GM18511 (cell line): ENCODE results near the gene C11orf21.
"Not testable (repeated sequence)": the region's sequence is repeated elsewhere in the genome, so short reads cannot be mapped to it uniquely, and the experiment has no call there.

Experiments
- ATAC-seq: cut with Tn5 transposase; IDR thresholded peaks from one replicate; pipeline ENCODE4 v1.9.1; 2021; ENCODE audit warnings: mild to moderate bottlenecking, moderate library complexity; ENCODE audit not compliant: unreplicated experiment

The C11orf21 gene

DNA sequence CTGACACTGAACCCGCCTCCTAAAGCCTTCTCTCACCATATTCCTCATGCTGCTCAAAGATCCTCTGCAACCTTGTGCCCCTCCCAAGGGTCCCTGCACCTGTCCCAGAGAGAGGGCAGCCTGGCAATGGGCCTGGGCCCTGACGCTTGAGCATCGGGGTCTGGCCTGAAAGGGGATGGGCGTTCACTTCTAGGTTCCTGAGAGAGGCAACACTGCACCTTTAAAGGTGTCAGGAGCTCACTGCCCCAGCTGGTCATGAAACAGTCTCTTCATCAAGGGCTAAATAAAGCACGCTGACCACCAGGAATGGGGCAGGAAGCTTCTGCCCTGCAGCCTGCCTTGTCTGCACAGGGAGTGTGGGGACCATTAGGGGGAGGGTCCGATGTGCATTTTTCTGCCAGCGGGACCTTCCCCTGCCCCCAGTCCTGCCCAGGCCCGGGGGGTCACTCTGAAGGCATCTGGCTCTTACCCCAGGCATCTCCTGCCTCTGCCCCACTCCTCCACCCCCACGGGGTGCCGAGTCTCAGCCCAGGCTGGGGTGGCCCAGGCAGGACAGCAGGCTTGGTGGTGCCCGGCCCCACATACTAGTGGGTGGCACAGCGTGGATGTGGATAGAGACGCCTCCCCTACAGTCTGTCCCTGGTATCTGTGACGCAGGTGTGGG, 3.5 kb downstream of the C11orf21 start:
- no peak for ATAC-seq

DNA sequence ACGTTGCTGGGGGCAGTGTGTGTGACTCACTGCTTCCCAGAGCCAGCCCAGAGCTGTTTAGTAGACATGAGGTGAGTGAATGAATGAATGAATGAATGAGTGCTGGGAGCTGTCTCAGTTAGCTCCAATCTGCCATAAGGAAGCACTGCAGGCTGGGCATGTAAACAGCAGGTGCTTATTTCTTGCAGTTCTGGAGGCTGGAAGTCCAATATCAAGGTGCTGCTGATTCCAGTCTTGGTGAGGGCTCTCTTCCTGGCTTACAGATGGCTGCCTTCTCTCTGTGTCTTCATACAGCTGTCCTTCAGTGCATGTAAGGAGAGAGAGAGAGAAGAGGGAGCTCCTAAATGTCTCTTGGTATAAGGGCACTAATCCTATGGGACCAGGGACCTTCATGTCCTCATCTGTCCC, 4.1 kb downstream of the C11orf21 start:
- no peak for ATAC-seq

DNA sequence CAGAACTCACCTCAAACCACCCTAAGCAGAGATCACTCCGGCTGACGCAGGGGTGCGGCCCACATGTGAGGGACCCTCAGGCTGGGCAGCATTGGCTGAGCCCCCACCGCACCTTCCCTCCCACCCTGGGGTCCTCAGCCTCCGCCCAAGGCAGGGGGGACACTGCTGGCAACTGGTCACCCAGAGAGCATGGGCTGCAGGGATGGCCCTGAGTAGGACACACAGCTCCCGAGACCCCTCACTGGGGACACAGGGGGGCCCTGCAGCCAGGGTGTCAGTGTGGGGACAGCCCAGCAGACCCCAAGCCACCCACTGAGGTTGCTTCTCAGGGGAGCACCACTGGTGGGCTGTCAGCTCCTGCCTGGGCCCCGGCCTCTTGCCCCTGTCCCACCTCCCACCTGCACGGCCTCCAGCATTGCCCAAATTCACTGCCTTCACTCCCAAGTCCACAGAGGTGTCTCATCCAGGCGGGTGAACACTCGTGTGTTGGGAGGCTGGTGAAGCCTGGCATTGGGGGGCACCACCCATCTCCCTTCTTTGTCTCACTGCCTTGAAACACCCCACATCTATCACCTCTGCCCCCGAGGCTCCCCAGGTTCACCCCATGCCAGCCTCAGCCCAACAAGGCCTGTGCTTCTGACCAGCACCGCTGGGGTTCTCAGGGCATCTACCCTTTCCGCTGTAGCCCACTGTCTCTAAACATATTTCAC, 4.7 kb downstream of the C11orf21 start:
- ATAC-seq = no peak

DNA sequence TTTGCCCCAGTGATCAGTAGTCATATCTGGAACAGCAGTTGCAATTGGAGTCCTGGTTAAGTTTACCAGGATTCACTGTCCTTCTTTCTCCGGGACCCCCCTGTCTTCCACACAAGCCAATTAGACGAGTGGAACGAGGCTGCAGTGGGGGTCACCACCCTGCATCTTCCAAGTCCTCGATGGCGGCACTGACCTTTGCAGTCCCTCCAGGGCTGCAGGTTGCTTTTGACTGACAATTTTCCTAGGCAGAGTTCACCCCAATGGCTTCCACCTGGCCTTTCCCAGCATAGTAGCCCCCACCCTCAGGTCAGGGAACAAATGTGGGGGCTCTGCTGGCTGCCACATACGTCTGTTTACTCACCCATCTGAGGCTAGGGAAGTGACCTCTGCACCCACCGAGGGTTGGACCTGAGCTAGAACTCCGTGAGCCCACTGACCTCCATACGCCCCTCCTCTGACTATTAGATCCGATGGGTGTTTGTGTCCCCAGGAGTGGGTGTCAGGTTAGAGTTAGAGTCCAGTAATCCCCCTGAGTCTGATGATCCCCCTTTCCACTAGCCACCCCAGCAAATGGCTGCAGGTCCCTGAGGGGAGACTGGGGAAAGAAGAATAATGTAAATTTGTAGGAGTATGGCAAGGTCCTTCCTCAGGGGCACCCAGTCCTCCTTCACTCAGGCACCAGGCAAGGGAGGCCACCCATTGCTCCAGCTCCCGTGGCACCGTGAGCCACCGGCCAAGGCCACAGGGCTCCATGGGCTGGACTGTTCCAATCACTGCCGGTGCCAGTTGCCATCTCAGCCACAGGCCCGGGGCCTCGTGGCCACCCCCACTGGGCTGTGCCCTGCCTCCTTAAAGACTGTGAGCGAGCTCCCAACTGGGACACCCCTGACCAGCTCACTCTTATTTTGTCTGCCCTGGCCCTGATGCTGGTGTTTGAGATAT, 5.5 kb downstream of the C11orf21 start:
- no peak for ATAC-seq

DNA sequence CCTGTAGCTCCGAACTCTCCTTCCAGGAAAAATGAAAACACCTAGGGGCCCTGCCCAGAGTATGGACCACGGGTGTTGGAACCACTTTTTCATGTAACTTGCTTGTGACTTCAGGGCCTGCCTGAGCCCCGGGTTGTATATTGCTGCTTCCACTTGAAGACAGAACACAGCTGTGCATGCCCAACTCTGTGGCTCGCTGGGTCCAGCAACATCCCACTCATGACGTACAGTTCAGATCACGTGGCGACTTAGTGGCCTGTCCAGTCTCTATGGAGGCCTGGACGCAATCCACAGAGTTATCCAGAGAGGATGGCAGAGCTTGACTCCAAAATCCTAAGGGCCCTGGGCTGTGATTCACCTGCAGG, 6.8 kb downstream of the C11orf21 start:
- no peak for ATAC-seq

DNA sequence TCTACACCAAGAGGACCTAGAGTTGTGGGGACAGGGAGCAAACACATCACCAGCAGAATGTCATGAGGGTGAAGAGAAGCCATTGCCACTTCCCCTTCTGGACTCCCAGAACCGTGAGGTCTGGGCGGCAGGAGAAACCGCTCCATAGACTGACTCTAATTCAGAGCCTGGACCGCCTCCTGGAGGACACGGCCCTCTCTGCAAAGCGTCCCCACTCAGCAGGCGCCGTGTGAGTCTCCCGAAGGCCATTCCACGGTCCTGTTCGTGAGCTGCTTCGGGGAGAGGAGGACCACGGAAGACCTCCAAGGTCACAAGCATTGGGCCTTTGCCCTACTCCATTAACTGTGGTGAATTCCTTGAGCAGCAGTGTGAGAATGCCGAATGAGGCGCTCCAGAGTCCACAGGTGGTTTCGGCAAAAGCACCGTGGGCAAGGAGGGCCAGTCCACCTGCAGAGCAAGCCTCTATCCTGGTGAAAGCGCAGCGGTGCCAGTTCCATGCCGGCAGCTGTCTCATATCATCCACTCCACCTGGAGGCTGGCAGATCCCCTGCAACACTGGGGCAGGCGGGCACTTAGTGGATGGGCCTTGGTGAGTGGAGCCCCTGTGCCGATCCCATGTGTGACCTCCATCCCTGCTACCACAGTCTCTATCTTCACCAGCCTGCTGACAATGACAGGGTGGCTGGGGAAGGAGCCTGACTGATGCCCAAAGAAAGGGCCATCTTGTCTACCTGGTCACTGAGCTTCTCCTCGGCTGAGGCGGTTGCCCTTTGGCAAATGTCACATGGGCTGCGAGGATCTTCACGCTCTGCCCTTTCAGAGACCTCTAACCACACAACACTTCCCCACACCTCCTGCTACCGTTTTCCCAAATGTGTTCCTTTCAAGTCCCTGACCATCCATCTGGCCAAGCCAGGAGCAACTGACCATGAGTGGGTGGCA, 7.5 kb downstream of the C11orf21 start:
- ATAC-seq = no peak

DNA sequence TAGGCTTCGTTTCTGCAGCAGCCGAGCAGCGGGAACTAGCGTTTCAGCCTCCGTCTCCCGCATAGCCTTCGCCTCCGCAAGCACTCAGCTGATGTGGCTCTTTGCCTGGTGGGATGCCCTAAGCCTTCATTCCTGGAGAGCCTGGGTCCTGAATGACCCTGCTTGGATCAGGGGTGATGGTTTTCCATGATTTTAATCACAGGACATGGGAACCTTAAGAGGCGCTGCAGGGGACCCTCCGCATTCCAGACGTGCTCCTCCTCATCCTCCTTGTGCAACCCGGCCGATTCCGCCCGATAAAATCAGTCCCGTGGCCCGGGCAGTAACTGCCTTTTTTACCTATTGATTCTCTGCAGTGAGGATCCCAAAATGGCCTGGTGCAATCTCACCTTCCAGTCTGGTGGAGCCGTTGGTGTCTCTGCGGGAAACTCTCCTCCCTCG, 8.2 kb downstream of the C11orf21 start:
- ATAC-seq = no peak

DNA sequence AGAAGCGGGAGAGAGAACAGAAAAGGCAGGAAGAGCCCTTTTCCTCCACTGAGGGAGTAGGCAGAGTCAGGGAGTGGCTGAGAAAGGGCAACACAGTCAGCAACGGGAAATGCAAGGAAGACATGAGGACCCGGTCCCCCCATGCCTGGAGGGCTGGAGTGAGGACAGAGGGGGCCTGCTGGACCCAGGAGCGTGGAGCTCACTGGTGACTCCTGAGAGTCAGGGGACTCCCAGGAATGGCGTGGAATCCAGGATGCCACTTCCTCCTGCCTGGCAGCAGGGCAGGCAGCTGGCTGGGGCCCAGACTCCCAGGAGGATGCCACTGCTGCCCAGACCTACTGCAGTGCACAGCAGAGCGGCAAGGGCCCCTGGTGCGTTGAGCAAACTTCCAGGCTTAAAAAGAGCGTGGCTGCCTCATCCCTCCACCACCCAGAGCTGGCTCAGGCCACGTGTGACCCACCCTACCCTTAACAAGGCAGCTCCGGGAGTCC, 11.3 kb downstream of the C11orf21 start:
- no peak for ATAC-seq

DNA sequence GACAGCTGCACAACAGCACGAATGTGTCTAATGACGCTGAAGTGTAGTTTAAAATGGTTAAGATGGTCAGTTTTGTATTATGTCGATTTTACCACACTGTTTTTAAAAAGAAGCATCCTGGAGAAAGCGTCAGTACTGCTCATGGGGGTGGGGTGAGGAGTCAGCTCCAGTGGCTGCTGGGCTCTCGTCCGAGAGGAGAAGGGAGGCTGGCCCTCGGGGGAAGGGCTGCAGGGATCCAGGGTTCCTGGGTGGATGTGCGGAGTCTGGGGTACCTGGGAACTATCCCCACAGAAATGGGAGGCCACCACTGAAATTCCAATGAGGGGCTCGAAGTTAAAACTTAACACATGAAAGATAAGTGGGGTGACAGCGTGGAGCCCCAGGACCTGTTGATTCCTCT, 11.9 kb downstream of the C11orf21 start:
- no peak for ATAC-seq

DNA sequence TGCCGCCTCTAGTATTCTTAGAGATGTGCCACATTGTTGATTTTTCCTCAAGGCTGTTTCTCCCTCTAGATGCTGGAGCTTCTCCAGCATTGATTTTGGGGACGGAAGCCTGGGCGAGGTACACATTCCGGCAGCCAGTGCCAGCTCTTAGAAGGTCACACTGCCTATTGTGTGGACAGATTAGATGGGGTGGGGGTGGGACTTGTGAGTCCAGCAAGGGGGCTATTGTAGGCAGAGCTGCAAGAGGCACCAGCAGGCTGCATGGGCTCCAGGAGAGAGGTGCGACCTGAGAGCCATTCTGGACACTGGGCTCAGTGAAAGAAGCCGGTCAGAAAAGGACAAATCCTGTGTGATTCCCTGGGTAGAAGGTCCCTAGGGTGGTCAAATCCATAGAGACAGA, 12.4 kb downstream of the C11orf21 start:
- no peak for ATAC-seq

DNA sequence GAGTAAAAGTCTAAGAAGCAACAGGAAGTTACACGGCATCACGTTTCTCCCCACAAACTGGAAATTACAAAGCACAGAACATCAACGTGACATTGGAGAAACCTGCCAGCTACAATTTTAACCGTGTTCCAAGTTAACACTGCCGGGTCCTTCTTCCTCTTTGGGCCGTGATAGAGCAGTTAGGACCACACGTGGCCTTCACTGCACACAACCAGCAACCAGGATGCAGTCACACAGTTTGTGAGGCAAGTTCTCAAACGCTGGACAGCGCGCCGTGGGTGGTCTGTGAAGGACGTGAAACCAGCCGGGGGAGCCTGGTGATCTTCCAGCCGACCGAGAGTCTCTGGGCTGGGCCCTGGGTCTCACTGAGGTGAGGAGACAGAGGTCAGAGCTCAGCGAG, 14.6 kb downstream of the C11orf21 start:
- ATAC-seq = no peak

DNA sequence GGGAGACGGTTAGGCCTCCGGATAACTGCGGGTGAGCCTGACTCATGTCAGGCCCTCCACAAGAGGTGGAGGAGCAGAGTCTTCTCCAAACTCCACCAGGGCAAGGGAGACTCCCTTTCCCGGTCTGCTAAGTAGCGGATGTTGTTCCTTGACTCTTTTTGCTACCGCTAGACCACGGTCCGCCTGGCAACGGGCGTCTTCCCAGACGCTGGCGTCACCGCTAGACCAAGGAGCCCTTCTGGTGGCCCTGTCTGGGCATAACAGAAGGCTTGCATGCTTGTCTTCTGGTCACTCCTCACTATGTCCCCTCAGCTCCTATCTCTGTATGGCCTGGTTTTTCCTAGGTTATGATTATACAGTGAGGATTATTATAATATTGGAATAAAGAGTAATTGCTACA, 15.4 kb downstream of the C11orf21 start:
- ATAC-seq = not testable (repeated sequence)

DNA sequence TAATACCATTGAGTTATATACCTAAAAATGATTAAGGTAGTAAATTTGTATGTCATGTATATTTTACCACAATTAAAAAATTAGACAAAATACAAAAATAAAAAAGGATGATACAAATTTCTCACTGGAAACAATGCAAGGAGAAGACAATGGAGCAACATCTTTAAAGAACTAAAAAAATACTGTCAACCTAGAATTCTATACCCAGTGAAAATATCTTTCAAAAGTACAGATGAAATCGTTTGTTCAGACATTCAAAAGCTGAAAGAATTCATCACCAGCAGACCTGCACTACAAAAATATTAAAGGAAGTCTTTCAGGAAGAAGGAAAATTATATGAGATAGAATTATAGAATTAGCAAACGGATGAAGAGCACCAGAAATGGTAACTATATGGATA, 21.5 kb downstream of the C11orf21 start:
- ATAC-seq = no peak

DNA sequence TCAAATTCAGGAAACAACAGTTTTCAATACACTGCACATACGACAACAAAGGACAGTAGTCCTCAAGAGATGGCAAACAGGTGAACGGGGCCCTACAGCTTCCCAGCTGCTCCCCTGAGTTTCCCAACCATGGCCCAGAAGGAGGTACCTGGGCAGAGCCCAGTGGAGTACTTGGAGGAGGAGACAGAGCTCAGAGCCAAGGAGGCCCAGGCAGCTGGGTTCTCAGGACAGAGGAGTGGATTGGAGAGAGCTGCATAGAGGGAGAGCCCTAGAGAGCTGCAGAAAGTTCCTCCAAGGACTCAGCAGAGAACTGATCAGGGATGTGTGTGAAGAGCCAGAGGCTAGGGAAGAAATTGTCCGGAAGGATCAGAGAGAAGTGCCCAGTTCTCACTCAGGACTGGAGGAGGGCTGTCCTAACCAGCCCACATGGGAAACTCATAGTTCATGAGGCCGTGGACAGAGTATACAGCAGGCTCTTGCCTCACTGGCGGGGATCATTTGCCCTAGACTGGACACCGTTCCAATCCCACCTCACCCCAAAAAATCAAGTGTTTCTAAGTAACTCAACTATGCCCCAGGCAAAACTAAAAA, 23.7 kb downstream of the C11orf21 start:
- no peak for ATAC-seq

DNA sequence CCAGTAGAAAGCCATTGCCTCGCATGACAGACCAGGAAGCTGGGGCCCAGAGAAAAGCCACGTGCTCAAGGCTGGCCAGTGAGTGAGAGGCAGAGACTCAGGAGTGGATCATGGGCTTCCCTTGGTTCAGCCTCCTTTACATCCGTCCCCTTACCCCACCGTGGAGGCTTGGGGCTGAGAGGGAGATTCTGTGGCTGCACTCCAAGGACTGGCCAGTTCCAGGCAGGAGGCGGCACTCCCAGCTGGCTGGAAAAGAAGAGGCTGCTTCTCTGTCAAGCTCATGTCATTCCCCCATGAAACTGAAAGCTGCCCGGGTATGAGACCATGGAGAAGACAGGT, 24.7 kb downstream of the C11orf21 start:
- no peak for ATAC-seq

DNA sequence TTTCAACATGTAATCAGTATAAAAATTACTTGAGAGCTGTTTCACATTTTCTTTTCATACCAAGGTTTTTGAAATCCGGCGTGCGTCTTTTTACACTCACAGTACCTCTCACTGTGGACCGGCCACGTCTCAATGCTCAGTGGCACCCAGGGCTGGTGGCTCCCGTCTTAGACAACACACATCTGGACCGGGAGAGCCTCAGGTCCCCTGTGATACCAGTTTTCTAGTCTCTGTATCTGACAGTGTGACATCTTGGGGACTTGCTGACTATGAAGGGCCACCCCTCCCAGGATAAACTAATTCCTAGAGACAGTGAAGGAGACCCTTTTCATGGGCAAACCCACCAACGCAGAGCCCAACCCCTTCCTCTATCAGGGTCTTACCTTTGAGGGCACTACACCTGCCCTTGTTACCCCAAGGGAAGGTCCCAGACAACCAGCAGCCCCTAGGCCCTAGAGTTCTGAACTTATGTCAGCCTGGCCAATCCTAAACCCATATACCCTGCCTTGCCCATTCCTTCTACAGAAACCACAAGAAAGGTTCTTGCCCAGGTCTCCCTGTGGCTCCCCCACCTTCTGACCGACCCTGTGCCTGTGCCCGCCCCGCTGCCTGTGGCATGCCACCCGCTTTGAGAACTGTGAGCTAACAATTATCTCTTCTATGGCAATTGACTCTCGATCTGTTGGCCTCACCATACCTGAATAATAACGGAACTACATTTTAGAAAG, 25.3 kb downstream of the C11orf21 start:
- ATAC-seq = no peak

DNA sequence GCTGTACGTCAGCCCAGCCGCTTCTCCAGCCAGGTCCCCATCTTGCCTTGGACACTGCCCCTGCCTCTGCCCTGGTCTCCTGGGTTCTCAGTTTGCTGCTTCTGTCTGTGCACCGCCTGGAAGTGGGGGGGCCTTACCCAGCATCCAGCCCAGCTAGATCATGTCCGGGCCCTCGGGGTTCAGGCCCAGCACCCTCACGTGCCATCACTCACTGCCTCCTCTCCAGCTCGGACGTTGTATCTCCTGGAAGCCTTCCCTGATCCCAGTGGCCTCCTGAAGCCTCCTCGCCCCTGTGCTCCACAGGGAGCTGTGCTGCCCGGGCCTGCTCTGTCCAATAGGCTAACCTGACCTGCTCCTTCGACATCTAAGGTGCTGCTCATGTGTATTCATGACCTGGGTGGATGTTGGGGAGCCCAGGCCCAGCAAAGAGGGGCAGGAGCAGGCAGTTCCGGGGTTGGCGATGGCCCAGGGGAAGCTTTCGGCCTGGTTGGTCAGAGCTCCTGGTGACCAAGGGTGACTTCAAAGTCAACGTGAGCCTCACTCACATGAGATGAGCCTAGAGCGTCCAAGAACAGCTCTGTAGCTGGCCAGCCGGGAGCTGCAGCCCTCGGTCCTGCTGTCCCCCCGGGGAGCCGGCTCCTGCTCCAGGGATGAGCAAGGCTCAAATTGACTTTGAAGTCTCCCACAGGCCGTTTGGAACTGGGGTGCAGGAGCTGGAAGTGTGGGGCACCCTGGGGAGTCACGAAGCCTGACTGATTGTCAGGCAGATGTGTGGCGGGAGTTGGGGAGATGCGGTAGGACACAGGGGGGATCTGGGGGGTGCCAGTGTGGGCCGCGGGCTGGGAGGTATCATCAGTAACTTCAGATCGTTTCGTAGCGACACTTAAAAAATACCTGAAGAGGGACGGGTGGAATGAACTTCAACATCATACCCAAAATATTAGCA, 26.1 kb downstream of the C11orf21 start:
- ATAC-seq = no peak

DNA sequence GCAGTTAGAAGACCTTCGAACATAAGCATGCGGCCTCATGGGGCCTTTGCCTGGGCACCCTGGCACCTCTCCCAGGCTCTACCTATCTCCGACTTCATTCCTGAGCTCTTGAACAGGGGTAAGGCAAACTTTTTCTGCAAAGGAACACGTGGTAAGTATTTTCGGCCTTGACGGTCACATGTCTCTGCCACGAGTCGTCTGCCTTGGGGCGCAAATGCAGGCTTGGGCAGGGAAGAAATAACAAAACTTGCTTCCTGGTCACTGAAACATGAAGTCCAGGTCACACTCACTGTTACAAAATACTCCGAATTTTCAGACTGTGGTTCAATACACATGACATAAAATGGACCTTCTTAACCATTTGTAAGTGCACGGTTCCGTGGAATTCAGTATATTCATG, 27.9 kb downstream of the C11orf21 start:
- no peak for ATAC-seq
